Measurements from ENCODE around the gene C13orf46.
"Not testable (repeated sequence)": the region's sequence is repeated elsewhere in the genome, so short reads cannot be mapped to it uniquely, and the experiment has no call there.

Gene C13orf46

GRCh38 chr13:113914333-113915011 is 59.4 kb downstream of the C13orf46 start:
- no peak for TF ChIP-seq CTCF (IDR thresholded peaks at IDR 0.05; ENCODE audit: low read depth, low read length, missing control alignments)
- no peak overlapping the region for H3K4me3 ChIP-seq (ENCODE audit: low read depth, low read length)

GRCh38 chr13:113913838-113914237 is 60.0 kb downstream of the C13orf46 start:
- H3K4me3 ChIP-seq (ENCODE audit: low read depth, low read length); DNase-seq (ENCODE audit: low read depth): not testable (repeated sequence)

More at GRCh38 chr13:113914333-113915011, 59.4 kb downstream of the C13orf46 start:
- no peak for DNase-seq (ENCODE audit: low read depth)

- not testable (repeated sequence) for H3K4me3 ChIP-seq (ENCODE audit: low read depth, low read length); DNase-seq (ENCODE audit: low read depth)
These were observed 60.5 kb downstream of the C13orf46 start for GRCh38 chr13:113913408-113913807.

GRCh38 chr13:113912596-113912995 is 61.3 kb downstream of the C13orf46 start:
- no peak for DNase-seq (ENCODE audit: low read depth)

GRCh38 chr13:113907635-113908617 is 66.0 kb downstream of the C13orf46 start:
- DNase-seq (ENCODE audit: low read depth): no peak
- no peak for TF ChIP-seq CTCF (IDR thresholded peaks at IDR 0.05; ENCODE audit: low read depth, low read length, missing control alignments)

More at GRCh38 chr13:113912596-113912995, 61.3 kb downstream of the C13orf46 start:
- no peak for TF ChIP-seq CTCF (IDR thresholded peaks at IDR 0.05; ENCODE audit: low read depth, low read length, missing control alignments)
- H3K4me3 ChIP-seq (ENCODE audit: low read depth, low read length): no peak overlapping the region

GRCh38 chr13:113906571-113906970 is 67.3 kb downstream of the C13orf46 start:
- no peak for TF ChIP-seq CTCF (IDR thresholded peaks at IDR 0.05; ENCODE audit: low read depth, low read length, missing control alignments)
- no peak overlapping the region for H3K4me3 ChIP-seq (ENCODE audit: low read depth, low read length)
- no peak for DNase-seq (ENCODE audit: low read depth)

More at GRCh38 chr13:113907635-113908617, 66.0 kb downstream of the C13orf46 start:
- no peak overlapping the region for H3K4me3 ChIP-seq (ENCODE audit: low read depth, low read length)

GRCh38 chr13:113905942-113906341 is 67.9 kb downstream of the C13orf46 start:
- no peak for TF ChIP-seq CTCF (IDR thresholded peaks at IDR 0.05; ENCODE audit: low read depth, low read length, missing control alignments)

More at GRCh38 chr13:113905942-113906341, 67.9 kb downstream of the C13orf46 start:
- DNase-seq (ENCODE audit: low read depth): no peak
- no peak overlapping the region for H3K4me3 ChIP-seq (ENCODE audit: low read depth, low read length)
